ENCODE measurements around the gene UFD1.

GRCh38 chr22:19407649-19408606, 71.1 kb downstream of the UFD1 start:
- TF ChIP-seq EZH2 (IDR thresholded peaks at IDR 0.05; ENCODE audit: borderline replicate concordance, low read length) = no peak
- TF ChIP-seq, protein P1, sequence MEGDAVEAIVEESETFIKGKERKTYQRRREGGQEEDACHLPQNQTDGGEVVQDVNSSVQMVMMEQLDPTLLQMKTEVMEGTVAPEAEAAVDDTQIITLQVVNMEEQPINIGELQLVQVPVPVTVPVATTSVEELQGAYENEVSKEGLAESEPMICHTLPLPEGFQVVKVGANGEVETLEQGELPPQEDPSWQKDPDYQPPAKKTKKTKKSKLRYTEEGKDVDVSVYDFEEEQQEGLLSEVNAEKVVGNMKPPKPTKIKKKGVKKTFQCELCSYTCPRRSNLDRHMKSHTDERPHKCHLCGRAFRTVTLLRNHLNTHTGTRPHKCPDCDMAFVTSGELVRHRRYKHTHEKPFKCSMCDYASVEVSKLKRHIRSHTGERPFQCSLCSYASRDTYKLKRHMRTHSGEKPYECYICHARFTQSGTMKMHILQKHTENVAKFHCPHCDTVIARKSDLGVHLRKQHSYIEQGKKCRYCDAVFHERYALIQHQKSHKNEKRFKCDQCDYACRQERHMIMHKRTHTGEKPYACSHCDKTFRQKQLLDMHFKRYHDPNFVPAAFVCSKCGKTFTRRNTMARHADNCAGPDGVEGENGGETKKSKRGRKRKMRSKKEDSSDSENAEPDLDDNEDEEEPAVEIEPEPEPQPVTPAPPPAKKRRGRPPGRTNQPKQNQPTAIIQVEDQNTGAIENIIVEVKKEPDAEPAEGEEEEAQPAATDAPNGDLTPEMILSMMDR (conservative IDR thresholded peaks at IDR 0.05 in 1 of 2, IDR thresholded peaks at IDR 0.05 in 1 of 2; ENCODE audit: extremely low read depth in 1 of 2, insufficient read depth in 1 of 2, low read depth in 1 of 2, low read length in 2 of 2) = no peak
